ENCODE results near the gene RPS21. TPM values are rescaled to one million over a fixed set of nuclear protein-coding genes. Genes with fewer than 3 reads are reported as not detected.

RPS21 gene
- total and polyA plus RNA-seq, 5 donors: 703 to 2,060 (median 755) TPM

GRCh38 chr20:62393830-62394229 is 6.9 kb downstream of the RPS21 start:
- intact Hi-C loops (cut with DNase I): no loop called here
- no peak overlapping the region for H3K27ac ChIP-seq (ENCODE audit: low read length)
- no peaks in the 10 kb centered on the region for H3K9me3 ChIP-seq (ENCODE audit: control insufficient read depth, low read length)
- no peak overlapping the region for H3K4me3 ChIP-seq (ENCODE audit: low read length)
- WGBS: 90% methylated on average over 24 of the region's 24 CpGs
- H3K27me3 ChIP-seq (ENCODE audit: control insufficient read depth, insufficient read depth): no peaks in the 10 kb centered on the region
- no peak for DNase-seq
- H3K4me1 ChIP-seq (ENCODE audit: control insufficient read depth, insufficient read depth, low read length): no peaks in the 10 kb centered on the region
- ATAC-seq: no peak

DNA sequence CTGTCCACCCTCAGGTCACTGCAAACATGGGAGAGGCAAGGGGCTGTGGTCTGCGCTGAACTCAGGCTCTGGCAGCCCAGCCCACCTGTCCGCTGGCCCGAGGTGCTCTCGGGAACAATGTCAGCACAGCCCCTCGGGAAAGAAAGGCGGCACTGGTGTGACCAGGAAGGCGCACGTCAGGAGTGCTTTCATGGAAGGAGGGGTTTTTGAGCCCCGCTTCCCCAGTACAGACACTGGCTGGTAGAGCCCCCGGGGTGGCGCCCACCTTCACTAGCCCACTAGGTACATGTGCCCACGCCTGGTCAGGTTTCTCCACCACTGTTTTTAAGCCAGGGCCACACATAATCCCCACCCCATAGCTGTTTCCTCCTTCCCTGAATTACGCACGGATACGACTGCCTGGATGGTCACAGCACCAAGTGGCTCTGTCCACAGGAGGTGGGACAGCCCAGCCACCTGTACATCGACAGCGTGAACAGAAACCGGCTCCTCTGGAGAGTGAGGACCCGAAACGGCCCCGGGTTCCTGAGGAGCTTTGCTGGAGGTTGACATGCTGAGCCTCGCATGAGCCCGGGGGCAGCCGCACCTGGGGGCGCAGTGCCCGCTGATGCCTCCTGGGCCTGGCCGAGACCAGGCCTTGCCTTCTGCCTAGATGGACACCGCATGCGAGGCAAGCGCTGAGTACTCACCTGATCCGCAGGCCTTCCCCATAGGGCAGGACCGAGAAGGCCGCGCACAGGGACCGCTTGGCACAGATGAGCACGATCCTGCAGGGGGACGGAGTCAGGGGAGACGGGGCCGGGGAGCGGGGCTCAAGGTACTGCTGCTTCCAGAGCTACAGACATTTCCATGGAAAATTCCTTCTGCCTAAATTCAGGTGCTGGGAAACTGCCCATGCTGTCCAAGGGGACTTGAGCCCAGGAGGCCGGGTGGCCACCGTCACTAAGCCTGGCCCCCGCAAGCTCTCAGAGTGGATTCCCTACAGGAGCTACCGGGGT is 7.6 kb downstream of the RPS21 start:
- WGBS: 94% methylated on average over 44 of the region's 44 CpGs
- intact Hi-C loops (cut with DNase I): no loop called here
- no peaks in the 10 kb centered on the region for H3K4me1 ChIP-seq (ENCODE audit: control insufficient read depth, insufficient read depth, low read length)
- H3K27me3 ChIP-seq (ENCODE audit: control insufficient read depth, insufficient read depth): no peaks in the 10 kb centered on the region
- H3K27ac ChIP-seq (ENCODE audit: low read length): no peak overlapping the region
- ATAC-seq (no peak), DNase-seq (no peak)
- H3K4me3 ChIP-seq (ENCODE audit: low read length): no peak overlapping the region
- no peaks in the 10 kb centered on the region for H3K9me3 ChIP-seq (ENCODE audit: control insufficient read depth, low read length)

GRCh38 chr20:62395311-62396242 is 8.7 kb downstream of the RPS21 start:
- Histone ChIP-seq H3K4me1 (ENCODE audit: control insufficient read depth, insufficient read depth, low read length) (no peaks in the 10 kb centered on the region), H3K27me3 (ENCODE audit: control insufficient read depth, insufficient read depth) (no peaks in the 10 kb centered on the region), H3K9me3 (ENCODE audit: control insufficient read depth, low read length) (no peaks in the 10 kb centered on the region), H3K27ac (ENCODE audit: low read length) (no peak overlapping the region), H3K4me3 (ENCODE audit: low read length) (no peak overlapping the region)
- DNase-seq (no peak), ATAC-seq (no peak)
- intact Hi-C loops (cut with DNase I): no loop called here
- WGBS: 89% methylated on average over 27 of the region's 27 CpGs

- Histone ChIP-seq H3K27ac (ENCODE audit: low read length) (no peak overlapping the region), H3K4me3 (ENCODE audit: low read length) (no peak overlapping the region), H3K9me3 (ENCODE audit: control insufficient read depth, low read length) (no peaks in the 10 kb centered on the region), H3K27me3 (ENCODE audit: control insufficient read depth, insufficient read depth) (no peaks in the 10 kb centered on the region), H3K4me1 (ENCODE audit: control insufficient read depth, insufficient read depth, low read length) (no peaks in the 10 kb centered on the region)
- ATAC-seq (no peak), DNase-seq (no peak)
- intact Hi-C loops (cut with DNase I): no loop called here
- WGBS: 78% methylated on average over 35 of the region's 35 CpGs
Measured at GRCh38 chr20:62396367-62397239, 9.7 kb downstream of the RPS21 start.

DNA sequence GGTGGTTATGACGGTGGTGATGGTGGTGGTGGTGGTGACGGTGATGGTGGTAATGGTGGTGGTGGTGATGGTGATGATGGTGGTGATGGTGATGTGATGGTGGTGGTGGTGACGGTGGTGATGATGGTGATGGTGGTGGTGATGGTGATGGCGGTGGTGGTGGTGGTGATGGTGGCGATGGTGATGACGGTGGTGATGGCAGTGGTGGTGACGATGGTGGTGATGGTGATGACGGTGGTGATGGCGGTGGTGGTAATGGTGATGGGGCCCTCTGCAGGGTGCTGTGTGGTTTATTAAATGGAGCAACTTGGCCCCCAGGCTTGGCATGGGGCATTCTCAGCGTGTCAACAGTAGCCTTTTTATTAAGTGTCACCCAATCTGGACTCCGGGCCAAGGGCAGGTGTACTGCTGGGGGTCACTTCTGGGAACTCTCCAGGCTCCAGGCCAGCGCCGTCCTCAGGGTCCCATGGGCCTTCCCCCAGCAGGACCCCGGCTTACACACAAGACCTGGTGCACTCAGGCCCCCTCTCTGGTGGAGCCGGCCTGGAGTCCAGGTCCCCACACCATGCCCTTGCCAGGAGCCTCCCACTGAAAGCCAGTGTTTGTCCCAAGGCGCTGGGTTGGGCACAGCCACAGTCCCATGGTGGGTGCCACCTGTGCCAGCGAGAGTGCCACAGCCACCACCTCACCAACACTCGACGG is 11.4 kb downstream of the RPS21 start:
- ATAC-seq (no peak), DNase-seq (no peak)
- Histone ChIP-seq H3K27me3 (ENCODE audit: control insufficient read depth, insufficient read depth) (no peaks in the 10 kb centered on the region), H3K4me3 (ENCODE audit: low read length) (no peak overlapping the region), H3K9me3 (ENCODE audit: control insufficient read depth, low read length) (no peaks in the 10 kb centered on the region), H3K27ac (ENCODE audit: low read length) (no peak overlapping the region), H3K4me1 (ENCODE audit: control insufficient read depth, insufficient read depth, low read length) (no peaks in the 10 kb centered on the region)
- intact Hi-C loops (cut with DNase I): no loop called here
- WGBS: 96% methylated on average over 19 of the region's 19 CpGs

DNA sequence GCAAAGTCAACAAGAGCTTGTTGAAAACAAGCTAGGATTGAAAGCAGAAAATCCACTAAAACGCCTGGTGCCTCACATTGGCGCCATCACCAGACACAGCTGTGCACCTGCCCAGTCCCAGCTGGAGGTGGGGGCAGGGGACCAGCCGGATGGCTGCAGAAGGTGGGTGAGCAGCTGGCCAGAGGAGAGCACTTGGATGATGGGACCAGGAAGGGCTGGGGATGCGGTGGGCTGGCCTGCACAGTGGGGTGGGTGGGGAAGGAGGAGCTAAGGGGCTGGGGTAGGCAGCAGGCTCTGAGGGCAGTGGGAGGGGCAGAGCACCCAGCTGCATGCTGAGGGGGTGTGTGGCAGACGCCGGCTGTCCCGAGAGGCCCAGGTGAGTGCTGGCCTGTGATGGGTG is 13.1 kb downstream of the RPS21 start:
- H3K4me3 ChIP-seq (ENCODE audit: low read length): no peak overlapping the region
- no peaks in the 10 kb centered on the region for H3K27me3 ChIP-seq (ENCODE audit: control insufficient read depth, insufficient read depth)
- H3K4me1 ChIP-seq (ENCODE audit: control insufficient read depth, insufficient read depth, low read length): no peaks in the 10 kb centered on the region
- 84% methylated on average over 7 of the region's 7 CpGs for WGBS
- no peak overlapping the region for H3K27ac ChIP-seq (ENCODE audit: low read length)
- ATAC-seq (no peak), DNase-seq (no peak)
- no peaks in the 10 kb centered on the region for H3K9me3 ChIP-seq (ENCODE audit: control insufficient read depth, low read length)
- intact Hi-C loops (cut with DNase I): loop anchor here in 1 of 4 donors (10.0 kb wide), 1 partner anchor 215 kb away; no protein-coding TSS in a partner anchor

- Histone ChIP-seq H3K27me3 (ENCODE audit: control insufficient read depth, insufficient read depth) (no peaks in the 10 kb centered on the region), H3K27ac (ENCODE audit: low read length) (no peak overlapping the region), H3K4me1 (ENCODE audit: control insufficient read depth, insufficient read depth, low read length) (peaks cover under 1% of the 10 kb centered on the region), H3K4me3 (ENCODE audit: low read length) (no peak overlapping the region), H3K9me3 (ENCODE audit: control insufficient read depth, low read length) (no peaks in the 10 kb centered on the region)
- ATAC-seq: no peak
- no peak for DNase-seq
- 89% methylated on average over 10 of the region's 10 CpGs for WGBS
- intact Hi-C loops (cut with DNase I): loop anchor here in 1 of 4 donors (10.0 kb wide), 1 partner anchor 214 kb away; no protein-coding TSS in a partner anchor
Measured at GRCh38 chr20:62400541-62400940, 13.6 kb downstream of the RPS21 start.

GRCh38 chr20:62401331-62401779 is 14.5 kb downstream of the RPS21 start:
- 82% methylated on average over 21 of the region's 21 CpGs for WGBS
- Histone ChIP-seq H3K4me1 (ENCODE audit: control insufficient read depth, insufficient read depth, low read length) (peaks cover 2% of the 10 kb centered on the region), H3K27me3 (ENCODE audit: control insufficient read depth, insufficient read depth) (no peaks in the 10 kb centered on the region), H3K4me3 (ENCODE audit: low read length) (no peak overlapping the region), H3K9me3 (ENCODE audit: control insufficient read depth, low read length) (no peaks in the 10 kb centered on the region), H3K27ac (ENCODE audit: low read length) (no peak overlapping the region)
- DNase-seq (no peak), ATAC-seq (no peak)
- intact Hi-C loops (cut with DNase I): loop anchor here in 1 of 4 donors (10.0 kb wide), 1 partner anchor 213 kb away; no protein-coding TSS in a partner anchor

DNA sequence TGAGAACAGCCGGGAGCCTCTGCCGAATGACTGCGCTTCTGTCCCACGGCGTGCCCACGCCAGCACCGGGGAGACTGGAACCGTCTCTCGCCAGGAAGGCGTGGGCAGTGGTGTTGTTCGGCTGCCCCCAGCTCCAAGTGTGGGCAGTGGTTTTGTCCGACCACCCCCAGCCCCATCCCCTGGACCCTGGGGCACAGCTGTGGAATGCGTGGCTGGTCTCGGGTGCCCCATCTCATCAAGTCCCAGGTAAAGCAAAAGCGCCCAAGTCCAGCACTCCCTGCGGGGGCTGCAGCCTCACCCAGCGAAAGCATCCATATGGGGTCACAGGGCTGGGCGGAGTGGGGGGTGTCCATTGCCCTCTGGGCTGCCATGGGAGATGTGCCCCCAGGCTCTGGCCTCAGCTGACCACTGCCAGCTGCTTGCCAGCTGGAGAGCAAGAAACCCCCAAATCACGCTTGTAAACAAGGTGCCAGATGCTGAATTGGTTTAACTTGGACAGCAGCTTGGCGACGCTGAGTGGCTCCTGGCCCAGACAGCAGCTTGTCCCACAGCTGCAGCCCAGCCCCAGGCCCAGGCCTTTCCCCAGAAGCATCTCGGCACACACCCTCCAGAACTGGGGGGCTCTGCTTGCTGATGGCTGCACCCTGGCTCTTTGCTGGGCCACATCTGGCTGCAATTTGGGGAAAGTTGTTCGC is 15.7 kb downstream of the RPS21 start:
- Histone ChIP-seq H3K4me3 (ENCODE audit: low read length) (no peak overlapping the region), H3K27me3 (ENCODE audit: control insufficient read depth, insufficient read depth) (no peaks in the 10 kb centered on the region), H3K27ac (ENCODE audit: low read length) (no peak overlapping the region), H3K9me3 (ENCODE audit: control insufficient read depth, low read length) (no peaks in the 10 kb centered on the region), H3K4me1 (ENCODE audit: control insufficient read depth, insufficient read depth, low read length) (peaks cover 4% of the 10 kb centered on the region)
- WGBS: 89% methylated on average over 23 of the region's 23 CpGs
- ATAC-seq: no peak
- no peak for DNase-seq
- intact Hi-C loops (cut with DNase I): loop anchor here in 1 of 4 donors (10.0 kb wide), 1 partner anchor 212 kb away; no protein-coding TSS in a partner anchor
